Activated CD4-positive, alpha-beta T cell treated with anti-CD3 and anti-CD28 coated beads, Interleukin-2, amount 50 U/mL, for 1 hour (primary cell): ENCODE results near the gene ARHGAP23.
A peak's percentile ranks its signal among the peaks of the same experiment; 100 is the strongest.

ENCODE experiments used
- DNase-seq: peaks from one replicate; pipeline ENCODE4 v3.0.0-alpha.2; 2020

The ARHGAP23 gene

GRCh38 chr17:38428112-38428642 is at the start of gene ARHGAP23:
ARHGAP23 (plus strand) TSS chr17:38428464; CDS start chr17:38428486, 22 bp downstream.
- DNase-seq, result peak; percentile 38

- no peak for DNase-seq
Measured at GRCh38 chr17:38379448-38379847, 48.8 kb upstream of the ARHGAP23 start.

GRCh38 chr17:38395090-38395489 is 33.2 kb upstream of the ARHGAP23 start:
- no peak for DNase-seq

- no peak for DNase-seq
Measured at GRCh38 chr17:38397227-38397626, 31.0 kb upstream of the ARHGAP23 start.

- no peak for DNase-seq
Measured at GRCh38 chr17:38400286-38400685, 28.0 kb upstream of the ARHGAP23 start.

GRCh38 chr17:38401459-38401858 is 26.8 kb upstream of the ARHGAP23 start:
- DNase-seq, result no peak

- no peak for DNase-seq
Measured at GRCh38 chr17:38402897-38403296, 25.4 kb upstream of the ARHGAP23 start.

- DNase-seq, result no peak
Measured at GRCh38 chr17:38403491-38403890, 24.8 kb upstream of the ARHGAP23 start.

GRCh38 chr17:38404174-38404943 is 23.9 kb upstream of the ARHGAP23 start:
- DNase-seq, result no peak

- DNase-seq, result no peak
Measured at GRCh38 chr17:38405654-38406053, 22.6 kb upstream of the ARHGAP23 start.

GRCh38 chr17:38410201-38410600 is 18.1 kb upstream of the ARHGAP23 start:
- no peak for DNase-seq

- DNase-seq, result no peak
Measured at GRCh38 chr17:38415250-38416194, 12.7 kb upstream of the ARHGAP23 start.

GRCh38 chr17:38416840-38417209 is 11.4 kb upstream of the ARHGAP23 start:
- DNase-seq, result no peak

- DNase-seq, result no peak
Measured at GRCh38 chr17:38417210-38417951, 10.9 kb upstream of the ARHGAP23 start.

- DNase-seq, result no peak
Measured at GRCh38 chr17:38418062-38418692, 10.1 kb upstream of the ARHGAP23 start.

GRCh38 chr17:38418693-38419507 is 9.4 kb upstream of the ARHGAP23 start:
- DNase-seq, result no peak

- no peak for DNase-seq
Measured at GRCh38 chr17:38419508-38419981, 8.7 kb upstream of the ARHGAP23 start.

GRCh38 chr17:38420518-38420917 is 7.7 kb upstream of the ARHGAP23 start:
- no peak for DNase-seq

- DNase-seq, result no peak
Measured at GRCh38 chr17:38421171-38421841, 7.0 kb upstream of the ARHGAP23 start.
